ENCODE results near the gene VCL. TPM values are rescaled to one million over a fixed set of nuclear protein-coding genes. Genes with fewer than 3 reads are reported as not detected.

The VCL gene
- total and polyA plus RNA-seq, 2 of the 8 experiments (the other 6 are each of a cell fraction or from before 2014, with no cell fraction given) = 119 to 377 TPM

DNA sequence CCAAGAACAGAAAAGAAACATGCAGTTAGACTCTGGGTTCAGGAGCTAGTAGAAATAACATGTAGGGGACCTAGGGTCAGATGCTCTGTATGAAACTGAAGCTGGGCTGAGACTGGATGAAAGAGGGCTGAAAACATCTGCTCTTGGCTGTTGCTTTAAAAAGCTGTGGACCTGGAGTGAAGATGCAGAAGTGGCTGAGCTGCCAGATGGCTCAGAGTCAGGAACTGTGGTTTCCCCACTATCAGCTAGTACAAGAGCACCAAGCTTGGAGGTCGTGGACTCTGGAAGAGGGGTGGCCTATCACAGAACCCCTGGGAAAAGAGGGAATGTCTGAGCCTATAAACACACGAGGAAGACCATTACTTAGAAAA lies 159.0 kb downstream of the VCL start (continued):
- TF ChIP-seq CHD2 (IDR thresholded peaks at IDR 0.05; ENCODE audit: low read length) (no peak), POU5F1 (IDR thresholded peaks at IDR 0.05; ENCODE audit: low read depth, low read length) (no peak), SP2 (IDR thresholded peaks at IDR 0.05; ENCODE audit: low read length) (no peak), BACH1 (IDR thresholded peaks at IDR 0.05; ENCODE audit: low read length) (no peak)
- TF ChIP-seq, protein P1, sequence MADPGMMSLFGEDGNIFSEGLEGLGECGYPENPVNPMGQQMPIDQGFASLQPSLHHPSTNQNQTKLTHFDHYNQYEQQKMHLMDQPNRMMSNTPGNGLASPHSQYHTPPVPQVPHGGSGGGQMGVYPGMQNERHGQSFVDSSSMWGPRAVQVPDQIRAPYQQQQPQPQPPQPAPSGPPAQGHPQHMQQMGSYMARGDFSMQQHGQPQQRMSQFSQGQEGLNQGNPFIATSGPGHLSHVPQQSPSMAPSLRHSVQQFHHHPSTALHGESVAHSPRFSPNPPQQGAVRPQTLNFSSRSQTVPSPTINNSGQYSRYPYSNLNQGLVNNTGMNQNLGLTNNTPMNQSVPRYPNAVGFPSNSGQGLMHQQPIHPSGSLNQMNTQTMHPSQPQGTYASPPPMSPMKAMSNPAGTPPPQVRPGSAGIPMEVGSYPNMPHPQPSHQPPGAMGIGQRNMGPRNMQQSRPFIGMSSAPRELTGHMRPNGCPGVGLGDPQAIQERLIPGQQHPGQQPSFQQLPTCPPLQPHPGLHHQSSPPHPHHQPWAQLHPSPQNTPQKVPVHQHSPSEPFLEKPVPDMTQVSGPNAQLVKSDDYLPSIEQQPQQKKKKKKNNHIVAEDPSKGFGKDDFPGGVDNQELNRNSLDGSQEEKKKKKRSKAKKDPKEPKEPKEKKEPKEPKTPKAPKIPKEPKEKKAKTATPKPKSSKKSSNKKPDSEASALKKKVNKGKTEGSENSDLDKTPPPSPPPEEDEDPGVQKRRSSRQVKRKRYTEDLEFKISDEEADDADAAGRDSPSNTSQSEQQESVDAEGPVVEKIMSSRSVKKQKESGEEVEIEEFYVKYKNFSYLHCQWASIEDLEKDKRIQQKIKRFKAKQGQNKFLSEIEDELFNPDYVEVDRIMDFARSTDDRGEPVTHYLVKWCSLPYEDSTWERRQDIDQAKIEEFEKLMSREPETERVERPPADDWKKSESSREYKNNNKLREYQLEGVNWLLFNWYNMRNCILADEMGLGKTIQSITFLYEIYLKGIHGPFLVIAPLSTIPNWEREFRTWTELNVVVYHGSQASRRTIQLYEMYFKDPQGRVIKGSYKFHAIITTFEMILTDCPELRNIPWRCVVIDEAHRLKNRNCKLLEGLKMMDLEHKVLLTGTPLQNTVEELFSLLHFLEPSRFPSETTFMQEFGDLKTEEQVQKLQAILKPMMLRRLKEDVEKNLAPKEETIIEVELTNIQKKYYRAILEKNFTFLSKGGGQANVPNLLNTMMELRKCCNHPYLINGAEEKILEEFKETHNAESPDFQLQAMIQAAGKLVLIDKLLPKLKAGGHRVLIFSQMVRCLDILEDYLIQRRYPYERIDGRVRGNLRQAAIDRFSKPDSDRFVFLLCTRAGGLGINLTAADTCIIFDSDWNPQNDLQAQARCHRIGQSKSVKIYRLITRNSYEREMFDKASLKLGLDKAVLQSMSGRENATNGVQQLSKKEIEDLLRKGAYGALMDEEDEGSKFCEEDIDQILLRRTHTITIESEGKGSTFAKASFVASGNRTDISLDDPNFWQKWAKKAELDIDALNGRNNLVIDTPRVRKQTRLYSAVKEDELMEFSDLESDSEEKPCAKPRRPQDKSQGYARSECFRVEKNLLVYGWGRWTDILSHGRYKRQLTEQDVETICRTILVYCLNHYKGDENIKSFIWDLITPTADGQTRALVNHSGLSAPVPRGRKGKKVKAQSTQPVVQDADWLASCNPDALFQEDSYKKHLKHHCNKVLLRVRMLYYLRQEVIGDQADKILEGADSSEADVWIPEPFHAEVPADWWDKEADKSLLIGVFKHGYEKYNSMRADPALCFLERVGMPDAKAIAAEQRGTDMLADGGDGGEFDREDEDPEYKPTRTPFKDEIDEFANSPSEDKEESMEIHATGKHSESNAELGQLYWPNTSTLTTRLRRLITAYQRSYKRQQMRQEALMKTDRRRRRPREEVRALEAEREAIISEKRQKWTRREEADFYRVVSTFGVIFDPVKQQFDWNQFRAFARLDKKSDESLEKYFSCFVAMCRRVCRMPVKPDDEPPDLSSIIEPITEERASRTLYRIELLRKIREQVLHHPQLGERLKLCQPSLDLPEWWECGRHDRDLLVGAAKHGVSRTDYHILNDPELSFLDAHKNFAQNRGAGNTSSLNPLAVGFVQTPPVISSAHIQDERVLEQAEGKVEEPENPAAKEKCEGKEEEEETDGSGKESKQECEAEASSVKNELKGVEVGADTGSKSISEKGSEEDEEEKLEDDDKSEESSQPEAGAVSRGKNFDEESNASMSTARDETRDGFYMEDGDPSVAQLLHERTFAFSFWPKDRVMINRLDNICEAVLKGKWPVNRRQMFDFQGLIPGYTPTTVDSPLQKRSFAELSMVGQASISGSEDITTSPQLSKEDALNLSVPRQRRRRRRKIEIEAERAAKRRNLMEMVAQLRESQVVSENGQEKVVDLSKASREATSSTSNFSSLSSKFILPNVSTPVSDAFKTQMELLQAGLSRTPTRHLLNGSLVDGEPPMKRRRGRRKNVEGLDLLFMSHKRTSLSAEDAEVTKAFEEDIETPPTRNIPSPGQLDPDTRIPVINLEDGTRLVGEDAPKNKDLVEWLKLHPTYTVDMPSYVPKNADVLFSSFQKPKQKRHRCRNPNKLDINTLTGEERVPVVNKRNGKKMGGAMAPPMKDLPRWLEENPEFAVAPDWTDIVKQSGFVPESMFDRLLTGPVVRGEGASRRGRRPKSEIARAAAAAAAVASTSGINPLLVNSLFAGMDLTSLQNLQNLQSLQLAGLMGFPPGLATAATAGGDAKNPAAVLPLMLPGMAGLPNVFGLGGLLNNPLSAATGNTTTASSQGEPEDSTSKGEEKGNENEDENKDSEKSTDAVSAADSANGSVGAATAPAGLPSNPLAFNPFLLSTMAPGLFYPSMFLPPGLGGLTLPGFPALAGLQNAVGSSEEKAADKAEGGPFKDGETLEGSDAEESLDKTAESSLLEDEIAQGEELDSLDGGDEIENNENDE (IDR thresholded peaks at IDR 0.05; ENCODE audit: insufficient replicate concordance, low read length) = no peak

All from H1 (cell line).